NT2/D1 (cell line): ENCODE results near the gene ARHGAP45.

Experiments
- DNase-seq: peaks from one replicate; pipeline ENCODE4 v3.0.0-alpha.2; 2011; ENCODE audit warnings: low read depth, low spot score
- H3K27me3 ChIP-seq: 2 replicates; pipeline ENCODE4 v1.6.0; 2011; ENCODE audit warnings: mild to moderate bottlenecking; ENCODE audit not compliant: insufficient read length, insufficient read depth
- H3K36me3 ChIP-seq: 2 replicates; pipeline ENCODE4 v1.6.1; 2011; ENCODE audit warnings: mild to moderate bottlenecking, low read length, mixed read lengths; ENCODE audit not compliant: insufficient read depth, insufficient read length
- H3K4me1 ChIP-seq: 2 replicates; pipeline ENCODE4 v1.5.1; 2011; ENCODE audit not compliant: insufficient read depth, insufficient read length
- H3K4me3 ChIP-seq: 2 replicates; pipeline ENCODE4 v1.5.1; 2011; ENCODE audit warnings: low read depth; ENCODE audit not compliant: insufficient read length
- H3K9ac ChIP-seq: 2 replicates; pipeline ENCODE4 v1.6.0; 2011; ENCODE audit warnings: low read depth; ENCODE audit not compliant: insufficient read length
- H3K9me3 ChIP-seq: 2 replicates; pipeline ENCODE4 v1.5.1; 2011; ENCODE audit warnings: mild to moderate bottlenecking, low read length; ENCODE audit not compliant: insufficient read depth
- SUZ12 ChIP-seq: IDR thresholded peaks from 2 replicates; pipeline ENCODE4 v1.6.1; 2011; ENCODE audit not compliant: insufficient read length, insufficient read depth; ENCODE audit errors: extremely low read depth
- YY1 ChIP-seq: IDR thresholded peaks from 2 replicates; pipeline ENCODE4 v1.6.1; 2011; ENCODE audit not compliant: insufficient read length, insufficient read depth
- ZNF274 ChIP-seq: IDR thresholded peaks from 2 replicates; pipeline ENCODE4 v1.6.1; 2011; ENCODE audit warnings: mild to moderate bottlenecking, low read depth, low read length

ARHGAP45 gene

DNA sequence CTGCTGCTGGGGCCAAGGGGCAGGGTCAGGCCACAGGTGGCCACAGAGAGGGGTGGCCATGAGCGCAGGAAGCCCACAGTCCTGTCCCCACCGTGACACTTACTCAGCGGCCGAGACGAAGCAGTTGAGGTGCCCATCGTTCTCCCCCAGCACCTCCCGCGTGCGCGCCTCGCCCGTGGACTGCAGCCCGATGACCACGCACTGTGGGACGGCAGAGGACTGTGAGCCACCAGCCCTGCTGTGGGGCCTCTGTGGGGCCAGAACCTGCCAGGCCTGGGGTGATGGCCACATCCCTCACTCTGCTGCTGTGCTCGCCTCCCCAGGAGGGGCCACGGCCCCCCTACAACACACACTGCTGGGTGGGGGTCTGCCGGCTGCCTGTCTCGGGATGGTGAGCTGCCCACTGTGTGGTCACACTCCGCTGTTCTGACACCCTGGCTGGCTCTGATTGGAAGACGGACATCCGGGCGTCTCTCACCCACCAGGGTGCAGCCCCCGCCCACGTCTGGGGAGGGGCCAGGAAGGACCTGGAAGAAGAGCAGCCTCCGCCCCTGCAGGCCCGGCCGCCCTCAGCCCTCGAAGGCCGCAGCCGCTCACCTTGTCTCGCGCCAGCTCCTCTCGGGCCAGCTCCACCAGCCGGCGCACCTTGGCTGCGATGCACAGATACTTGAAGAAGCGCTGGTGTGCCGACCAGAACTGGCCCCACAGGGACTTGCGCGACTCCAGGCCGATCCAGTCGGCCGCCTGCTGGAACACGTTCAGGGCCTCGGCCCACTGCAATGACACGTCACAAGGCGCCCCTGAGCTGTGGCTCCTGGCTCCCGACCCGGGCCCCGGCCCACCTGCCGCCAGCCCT is 50.0 kb downstream of the ARHGAP45 start:
- Histone ChIP-seq H3K4me3 (no peak overlapping the region), H3K4me1 (peaks cover 27% of the 10 kb centered on the region), H3K36me3 (peaks cover 88% of the 10 kb centered on the region), H3K27me3 (no peaks in the 10 kb centered on the region), H3K9me3 (no peaks in the 10 kb centered on the region), H3K9ac (peak overlapping the region; percentile 50)
- DNase-seq: no peak
- no peak for TF ChIP-seq SUZ12
- no peak for TF ChIP-seq ZNF274
- no peak for TF ChIP-seq YY1

DNA sequence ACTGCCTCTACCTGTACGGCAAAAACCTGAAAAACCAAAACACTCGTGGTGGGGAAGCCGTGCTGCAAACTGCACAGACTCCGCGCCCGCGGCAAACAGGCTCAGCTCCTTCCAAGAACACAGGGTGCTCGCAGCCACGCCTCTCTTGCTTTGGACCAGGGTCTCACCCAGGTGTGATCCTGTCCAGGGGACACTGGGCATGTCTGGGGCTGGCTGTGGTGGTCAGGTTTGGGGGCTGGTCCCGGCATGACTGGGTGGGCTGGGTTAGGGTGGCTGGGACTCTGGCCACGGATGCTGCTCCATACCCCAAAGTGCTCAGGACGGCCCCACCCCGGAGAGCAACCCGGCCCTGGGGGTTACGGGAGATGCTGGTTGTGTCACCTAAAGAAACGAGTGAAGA is 50.7 kb downstream of the ARHGAP45 start:
- Histone ChIP-seq H3K9ac (peak overlapping the region; percentile 50), H3K9me3 (no peaks in the 10 kb centered on the region), H3K27me3 (no peaks in the 10 kb centered on the region), H3K36me3 (peaks cover 87% of the 10 kb centered on the region), H3K4me1 (peaks cover 27% of the 10 kb centered on the region), H3K4me3 (no peak overlapping the region)
- DNase-seq: no peak
- TF ChIP-seq YY1 (no peak), SUZ12 (no peak), ZNF274 (no peak)

DNA sequence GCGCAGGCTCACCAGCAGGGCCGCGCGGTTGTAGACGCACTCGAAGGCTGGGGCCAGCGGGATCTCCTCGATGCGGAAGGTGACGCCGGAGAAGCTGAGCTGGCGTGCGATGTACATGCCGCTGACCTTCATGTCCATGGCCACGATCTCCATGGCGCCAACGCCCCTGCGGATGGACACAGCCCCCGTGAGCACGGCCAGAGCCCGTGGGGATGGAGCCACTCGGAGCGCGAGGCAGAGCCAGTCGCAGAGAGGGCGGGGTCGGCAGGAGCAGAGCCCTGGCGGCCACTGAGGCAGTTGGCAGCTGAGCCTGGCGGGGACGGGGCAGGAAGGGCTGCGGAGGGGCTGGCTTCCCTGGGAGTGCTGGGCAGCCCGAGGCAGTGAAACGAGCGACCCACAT is 52.0 kb downstream of the ARHGAP45 start:
- Histone ChIP-seq H3K27me3 (no peaks in the 10 kb centered on the region), H3K4me1 (peaks cover 27% of the 10 kb centered on the region), H3K36me3 (peaks cover 87% of the 10 kb centered on the region), H3K4me3 (no peak overlapping the region), H3K9ac (no peak overlapping the region), H3K9me3 (no peaks in the 10 kb centered on the region)
- TF ChIP-seq ZNF274 (no peak), YY1 (no peak), SUZ12 (no peak)
- DNase-seq: no peak

DNA sequence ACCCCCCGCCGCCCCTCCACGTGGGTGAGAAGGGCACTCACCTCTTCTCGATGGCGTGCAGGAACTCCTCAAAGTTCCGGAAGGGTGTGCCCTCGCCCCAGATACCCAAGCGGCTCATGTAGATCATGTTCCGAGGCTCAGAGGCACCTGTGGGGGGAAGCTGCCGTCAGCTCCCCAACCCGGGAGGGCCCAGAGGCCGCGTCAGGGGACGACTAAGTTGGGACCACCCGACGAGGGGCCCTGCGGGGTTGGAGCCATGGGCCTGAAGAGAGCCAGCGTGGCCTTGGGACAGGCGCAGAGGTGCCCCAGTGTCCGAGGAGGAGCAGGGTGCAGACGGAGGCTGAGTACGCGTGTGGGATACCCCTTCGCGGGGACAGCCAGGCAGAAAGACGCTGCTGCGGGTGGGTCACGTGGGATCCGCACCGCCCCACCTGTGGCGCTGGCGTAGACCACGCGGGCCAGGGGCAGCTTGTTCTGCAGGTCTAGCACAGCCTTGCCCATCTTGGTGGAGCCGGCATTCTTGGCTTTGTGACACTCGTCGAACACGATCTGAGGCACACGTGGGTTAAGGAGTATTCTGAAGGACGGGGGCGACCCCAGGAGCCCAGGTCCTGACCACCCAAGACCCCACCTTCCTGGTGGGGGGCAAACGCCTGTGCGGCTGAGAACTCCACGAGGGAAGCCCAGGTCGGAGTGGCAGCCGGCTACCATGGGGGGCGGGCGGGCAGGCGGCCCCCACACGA is 52.7 kb downstream of the ARHGAP45 start:
- Histone ChIP-seq H3K27me3 (no peaks in the 10 kb centered on the region), H3K36me3 (peaks cover 89% of the 10 kb centered on the region), H3K4me3 (no peak overlapping the region), H3K9me3 (no peaks in the 10 kb centered on the region), H3K9ac (no peak overlapping the region), H3K4me1 (peaks cover 25% of the 10 kb centered on the region)
- no peak for DNase-seq
- TF ChIP-seq ZNF274 (no peak), YY1 (no peak), SUZ12 (no peak)

DNA sequence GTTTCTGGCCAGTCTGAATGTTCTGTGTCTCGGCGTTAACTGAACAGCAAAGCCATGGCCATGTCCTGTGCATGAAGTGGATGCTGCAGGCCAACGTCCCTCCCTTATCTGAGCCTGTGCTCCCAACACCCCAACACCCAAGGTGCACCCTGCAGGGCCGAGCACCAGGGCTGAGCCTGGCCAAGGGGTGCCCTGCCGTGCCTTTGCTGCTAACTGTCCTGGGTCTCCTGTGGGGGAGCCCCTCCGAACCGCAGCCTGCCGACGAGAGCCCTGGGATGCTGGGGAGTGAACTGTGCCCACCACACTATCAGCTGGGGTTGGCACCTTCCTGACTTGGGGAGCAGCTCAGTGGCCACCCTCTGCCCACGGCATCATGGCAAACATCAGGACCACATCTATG is 54.4 kb downstream of the ARHGAP45 start:
- Histone ChIP-seq H3K9ac (no peak overlapping the region), H3K27me3 (no peaks in the 10 kb centered on the region), H3K4me3 (no peak overlapping the region), H3K9me3 (no peaks in the 10 kb centered on the region), H3K36me3 (peaks cover 89% of the 10 kb centered on the region), H3K4me1 (peaks cover 25% of the 10 kb centered on the region)
- TF ChIP-seq SUZ12 (no peak), YY1 (no peak), ZNF274 (no peak)
- DNase-seq: no peak

DNA sequence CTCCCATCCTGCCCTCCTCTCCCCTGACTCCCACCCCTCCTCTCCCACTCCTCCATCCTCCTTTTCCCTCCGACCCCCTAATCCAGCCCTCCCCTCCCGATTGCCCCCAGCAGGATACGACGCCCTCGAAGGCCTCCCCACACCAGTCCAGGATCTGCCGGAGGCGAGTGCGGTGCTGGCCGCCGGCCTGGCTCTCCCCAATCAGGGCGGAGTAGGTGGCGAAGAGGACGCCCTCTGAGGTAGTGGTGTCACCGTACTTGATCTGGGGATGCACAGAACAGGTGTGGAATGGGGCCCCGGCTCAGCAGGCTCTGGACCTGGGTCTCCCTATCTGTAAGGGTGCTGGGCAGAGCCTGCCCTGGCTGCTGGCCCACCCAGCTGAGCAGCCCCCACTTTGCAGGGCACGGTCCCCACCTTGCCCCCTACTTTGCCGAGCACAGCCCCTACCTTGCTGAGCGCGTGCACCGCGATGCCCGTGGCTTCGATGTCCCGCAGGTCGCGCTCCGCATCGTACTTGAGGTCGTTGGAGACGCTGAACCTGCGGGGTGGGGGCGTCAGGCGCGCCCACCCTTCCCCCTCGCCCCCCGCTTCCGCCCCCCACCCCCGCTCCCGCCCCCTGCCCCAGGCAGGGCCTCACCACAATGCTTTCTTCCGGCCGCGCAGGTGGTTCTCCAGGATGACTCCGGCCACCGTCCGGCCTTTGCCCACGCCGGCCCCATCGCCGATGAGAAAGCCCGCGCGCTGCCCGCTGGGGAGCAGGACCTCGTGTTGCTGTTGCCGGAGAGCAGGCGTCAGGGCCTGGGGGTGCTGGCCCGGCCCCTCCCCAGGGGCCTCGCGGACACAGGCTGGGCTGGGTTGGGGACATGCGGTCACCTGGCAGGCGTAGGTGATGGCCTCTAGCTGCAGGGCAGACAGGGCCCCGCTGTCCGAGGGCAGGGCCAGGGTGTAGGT is 55.3 kb downstream of the ARHGAP45 start:
- Histone ChIP-seq H3K27me3 (no peaks in the 10 kb centered on the region), H3K4me1 (peaks cover 17% of the 10 kb centered on the region), H3K4me3 (no peak overlapping the region), H3K9me3 (no peaks in the 10 kb centered on the region), H3K9ac (peak overlapping the region; percentile 32), H3K36me3 (peaks cover 89% of the 10 kb centered on the region)
- no peak for DNase-seq
- no peak for TF ChIP-seq SUZ12
- TF ChIP-seq YY1: no peak
- TF ChIP-seq ZNF274: no peak

DNA sequence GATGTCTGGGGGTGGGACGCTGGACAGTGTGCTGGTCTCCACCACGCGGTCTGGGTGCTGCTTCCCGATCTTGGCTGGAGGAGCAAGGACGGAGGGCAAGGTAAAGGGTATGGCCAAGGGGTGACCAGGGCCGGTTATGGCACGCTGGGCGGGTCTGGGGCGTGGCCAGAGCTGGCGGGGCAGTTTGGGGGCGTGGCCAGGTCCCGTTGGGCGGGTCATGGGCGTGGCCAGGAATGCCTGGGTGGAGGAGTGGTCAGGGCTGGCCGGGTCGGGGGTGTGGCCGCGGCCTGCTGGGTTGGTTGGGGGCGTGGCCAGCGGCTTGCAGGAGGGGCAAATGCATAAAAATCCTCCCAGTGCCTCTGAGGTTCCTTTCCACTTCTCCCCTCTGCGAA is 56.0 kb downstream of the ARHGAP45 start:
- no peak overlapping the region for H3K4me3 ChIP-seq
- H3K27me3 ChIP-seq: no peaks in the 10 kb centered on the region
- H3K36me3 ChIP-seq: peaks cover 89% of the 10 kb centered on the region
- TF ChIP-seq ZNF274 (no peak), YY1 (no peak), SUZ12 (no peak)
- H3K9me3 ChIP-seq: no peaks in the 10 kb centered on the region
- no peak overlapping the region for H3K9ac ChIP-seq
- H3K4me1 ChIP-seq: peaks cover 13% of the 10 kb centered on the region
- DNase-seq: peak; percentile 78
